ENCODE data around the gene RIN2. TPM values are rescaled to one million over a fixed set of nuclear protein-coding genes. Genes with fewer than 3 reads are reported as not detected.

The RIN2 gene
- total RNA-seq, 4 donors from 2014 or later, result 17.9 to 30.9 (median 22.6) TPM

GRCh38 chr20:19712721-19713260 lies 45.3 kb upstream of the RIN2 start:
- Histone ChIP-seq H3K4me1 (no peaks in the 10 kb centered on the region), H3K27ac (no peak overlapping the region), H3K36me3 (no peaks in the 10 kb centered on the region), H3K27me3 (no peaks in the 10 kb centered on the region), H3K4me3 (no peak overlapping the region), H3K9me3 (no peaks in the 10 kb centered on the region)
- TF ChIP-seq CTCF (IDR thresholded peaks at IDR 0.05 in 4 of 5, conservative IDR thresholded peaks at IDR 0.05 in 1 of 5), result no peak
- no peak for TF ChIP-seq POLR2A (IDR thresholded peaks at IDR 0.05)
- intact Hi-C loops (cut with DNase I; ENCODE audit: low total_unique reads), result no loop called here
- ATAC-seq (no peak), DNase-seq (no peak)
- in situ Hi-C loops (cut with MboI; ENCODE audit: low sequenced_read_pairs in 4 of 4), result no loop called here

DNA sequence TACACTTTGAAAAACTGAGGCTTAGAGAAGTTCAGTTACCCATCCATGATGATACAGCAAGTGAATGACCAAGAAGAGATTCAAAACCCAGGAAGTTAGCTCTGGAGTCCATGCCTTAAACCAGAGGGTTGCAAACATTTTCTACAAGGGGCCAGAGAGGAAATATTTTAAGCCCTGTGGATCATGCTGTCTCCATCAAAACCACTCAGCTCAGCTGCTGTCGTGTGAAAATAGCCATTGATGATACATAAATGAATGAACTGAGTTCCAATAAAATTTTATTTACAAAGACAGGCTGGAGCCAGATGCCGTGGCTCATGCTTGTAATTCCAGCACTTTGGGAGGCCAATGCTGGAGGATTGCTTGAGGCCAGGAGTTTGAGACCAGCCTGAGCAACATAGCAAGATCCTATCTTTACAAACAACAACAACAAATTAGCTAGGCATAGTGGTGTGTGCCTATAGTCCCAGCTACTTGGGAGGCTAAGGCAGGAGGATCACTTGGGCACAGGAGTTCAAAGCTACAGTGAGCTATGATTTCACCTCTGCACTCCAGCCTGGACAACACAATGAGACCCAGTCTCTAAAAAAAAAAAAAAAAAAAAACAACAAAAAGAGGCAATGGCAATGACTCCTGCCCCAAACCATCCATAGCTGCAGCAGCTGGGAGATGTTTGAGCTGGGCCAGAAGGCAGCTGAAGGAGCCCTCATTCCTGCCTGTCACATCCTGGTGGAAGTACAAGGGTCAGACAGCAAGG lies 44.1 kb upstream of the RIN2 start:
- Histone ChIP-seq H3K27ac (no peak overlapping the region), H3K4me1 (no peaks in the 10 kb centered on the region), H3K27me3 (no peaks in the 10 kb centered on the region), H3K36me3 (no peaks in the 10 kb centered on the region), H3K4me3 (no peak overlapping the region), H3K9me3 (no peaks in the 10 kb centered on the region)
- in situ Hi-C loops (cut with MboI; ENCODE audit: low sequenced_read_pairs in 4 of 4) (no loop called here), intact Hi-C loops (cut with DNase I; ENCODE audit: low total_unique reads) (no loop called here)
- DNase-seq (no peak), ATAC-seq (no peak)
- TF ChIP-seq CTCF (IDR thresholded peaks at IDR 0.05 in 4 of 5, conservative IDR thresholded peaks at IDR 0.05 in 1 of 5), result no peak
- TF ChIP-seq POLR2A (IDR thresholded peaks at IDR 0.05), result no peak

DNA sequence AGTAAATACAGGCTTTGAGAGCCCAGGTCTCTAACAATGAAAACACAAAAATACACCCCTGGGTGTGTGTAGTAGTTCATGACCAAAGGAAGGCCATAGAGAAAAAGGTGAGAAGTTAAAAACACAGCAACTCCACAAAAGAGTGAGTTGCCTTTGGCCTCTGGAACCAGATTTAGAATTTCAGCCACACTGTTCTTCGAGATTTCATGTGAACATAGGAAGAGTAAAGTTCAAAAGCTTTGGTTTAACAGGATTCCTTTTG lies 43.5 kb upstream of the RIN2 start:
- intact Hi-C loops (cut with DNase I; ENCODE audit: low total_unique reads), result no loop called here
- no peak for DNase-seq
- Histone ChIP-seq H3K9me3 (no peaks in the 10 kb centered on the region), H3K27ac (no peak overlapping the region), H3K4me3 (no peak overlapping the region), H3K27me3 (no peaks in the 10 kb centered on the region), H3K36me3 (no peaks in the 10 kb centered on the region), H3K4me1 (no peaks in the 10 kb centered on the region)
- in situ Hi-C loops (cut with MboI; ENCODE audit: low sequenced_read_pairs in 4 of 4), result no loop called here
- no peak for TF ChIP-seq CTCF (IDR thresholded peaks at IDR 0.05 in 4 of 5, conservative IDR thresholded peaks at IDR 0.05 in 1 of 5)
- no peak for TF ChIP-seq POLR2A (IDR thresholded peaks at IDR 0.05)
- no peak for ATAC-seq

DNA sequence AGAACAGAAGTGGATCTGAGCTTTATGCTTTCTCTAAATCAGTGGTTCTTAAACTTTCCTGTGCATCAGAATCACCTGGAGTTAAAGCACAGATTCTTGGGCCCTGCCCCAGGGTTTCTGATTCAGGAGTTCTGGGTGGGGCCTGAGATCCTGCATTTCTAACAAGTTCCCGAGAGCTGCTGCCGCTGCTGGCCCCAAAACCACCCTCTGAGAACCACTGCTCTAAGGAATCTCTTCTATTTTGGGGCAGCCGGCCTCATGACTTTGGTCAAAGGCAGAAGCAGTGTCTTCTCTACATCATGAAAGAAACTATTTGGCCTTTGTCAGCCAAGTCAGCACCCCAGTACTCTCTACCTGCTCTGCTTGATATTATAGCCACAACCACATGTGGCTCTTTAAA lies 42.1 kb upstream of the RIN2 start:
- in situ Hi-C loops (cut with MboI; ENCODE audit: low sequenced_read_pairs in 4 of 4) (no loop called here), intact Hi-C loops (cut with DNase I; ENCODE audit: low total_unique reads) (no loop called here)
- no peak for ATAC-seq
- Histone ChIP-seq H3K27me3 (no peaks in the 10 kb centered on the region), H3K27ac (no peak overlapping the region), H3K4me3 (no peak overlapping the region), H3K36me3 (no peaks in the 10 kb centered on the region), H3K4me1 (no peaks in the 10 kb centered on the region), H3K9me3 (no peaks in the 10 kb centered on the region)
- no peak for DNase-seq
- TF ChIP-seq POLR2A (IDR thresholded peaks at IDR 0.05) (no peak), CTCF (IDR thresholded peaks at IDR 0.05 in 4 of 5, conservative IDR thresholded peaks at IDR 0.05 in 1 of 5) (no peak)

GRCh38 chr20:19718880-19719279 lies 39.2 kb upstream of the RIN2 start:
- no peaks in the 10 kb centered on the region for H3K4me1 ChIP-seq
- TF ChIP-seq CTCF (IDR thresholded peaks at IDR 0.05 in 4 of 5, conservative IDR thresholded peaks at IDR 0.05 in 1 of 5) (no peak), POLR2A (IDR thresholded peaks at IDR 0.05) (no peak)
- H3K27me3 ChIP-seq, result no peaks in the 10 kb centered on the region
- no peaks in the 10 kb centered on the region for H3K9me3 ChIP-seq
- no peak overlapping the region for H3K27ac ChIP-seq
- in situ Hi-C loops (cut with MboI; ENCODE audit: low sequenced_read_pairs in 4 of 4) (no loop called here), intact Hi-C loops (cut with DNase I; ENCODE audit: low total_unique reads) (no loop called here)
- DNase-seq (no peak), ATAC-seq (no peak)
- H3K4me3 ChIP-seq, result no peak overlapping the region
- H3K36me3 ChIP-seq, result no peaks in the 10 kb centered on the region

All from gastrocnemius medialis (tissue), 4 donors.